NB4 (cell line): ENCODE results near the gene UBAC2.

Experiments
- DNase-seq: peaks from one replicate; pipeline ENCODE4 v3.0.0; 2010; ENCODE audit warnings: low read depth
- H3K4me3 ChIP-seq: one replicate; pipeline ENCODE4 v1.5.1; 2011; ENCODE audit warnings: mild to moderate bottlenecking, low read depth, low read length, moderate library complexity
- CTCF ChIP-seq: IDR thresholded peaks from one replicate; pipeline ENCODE4 v1.5.1; 2012; ENCODE audit warnings: low read depth, low read length
- MAX ChIP-seq: IDR thresholded peaks from 2 replicates; pipeline ENCODE4 v1.6.1; 2011; ENCODE audit warnings: low read depth, low read length
- MYC ChIP-seq: IDR thresholded peaks from 2 replicates; pipeline ENCODE4 v1.6.1; 2011; ENCODE audit warnings: low read depth, low read length
- POLR2A ChIP-seq: IDR thresholded peaks from 2 replicates; pipeline ENCODE4 v1.6.1; 2011; ENCODE audit warnings: mild to moderate bottlenecking; ENCODE audit not compliant: insufficient read length; ENCODE audit errors: extremely low read depth

The UBAC2 gene

GRCh38 chr13:99223587-99223986, 22.9 kb downstream of the UBAC2 start:
- TF ChIP-seq CTCF (no peak), POLR2A (no peak), MYC (no peak), MAX (no peak)
- DNase-seq = no peak
- no peak overlapping the region for H3K4me3 ChIP-seq

- DNase-seq = peak; percentile 67
- H3K4me3 ChIP-seq = no peak overlapping the region
- TF ChIP-seq POLR2A (no peak), MAX (no peak), MYC (no peak), CTCF (no peak)
These were observed 23.4 kb downstream of the UBAC2 start for GRCh38 chr13:99224021-99224420.

GRCh38 chr13:99225078-99225477, 24.4 kb downstream of the UBAC2 start:
- no peak overlapping the region for H3K4me3 ChIP-seq
- no peak for TF ChIP-seq MAX
- TF ChIP-seq POLR2A = no peak
- no peak for TF ChIP-seq MYC
- TF ChIP-seq CTCF = no peak
- peak; percentile 66 for DNase-seq

GRCh38 chr13:99226513-99226912, 25.9 kb downstream of the UBAC2 start:
- no peak for DNase-seq
- TF ChIP-seq MAX = no peak
- no peak for TF ChIP-seq POLR2A
- no peak for TF ChIP-seq MYC
- no peak for TF ChIP-seq CTCF
- H3K4me3 ChIP-seq = no peak overlapping the region

- DNase-seq = no peak
- TF ChIP-seq MAX (no peak), POLR2A (no peak), MYC (no peak), CTCF (no peak)
- H3K4me3 ChIP-seq = no peak overlapping the region
These were observed 26.8 kb downstream of the UBAC2 start for GRCh38 chr13:99227331-99227900.
